CD4-positive, CD25-positive, alpha-beta regulatory T cell (primary cell): ENCODE measurements around the gene CDH11. TPM values are rescaled to one million over a fixed set of nuclear protein-coding genes. Genes with fewer than 3 reads are reported as not detected.

Experiments
- ATAC-seq, 2 donors: fragments of 150-1000 bp; cut with Tn5 transposase; one replicate each; pipeline ENCODE4 v1.10.0; 2021; ENCODE audit warnings: low read depth in 2 of 2, moderate number of reproducible peaks in 2 of 2, moderate library complexity in 1 of 2
- DNase-seq, 3 donors: peaks; one replicate each; pipeline versions ENCODE4 v3.0.0 to v3.0.0-alpha.2; 2012 to 2022; ENCODE audit warnings: mixed read lengths in 1 of 3
- H3K27ac ChIP-seq: one replicate; pipeline ENCODE4 v1.7.0; 2013; ENCODE audit warnings: mild to moderate bottlenecking, low read length; ENCODE audit not compliant: insufficient read depth, poor library complexity, severe bottlenecking
- H3K27me3 ChIP-seq: one replicate; pipeline ENCODE4 v1.7.0; 2013; ENCODE audit warnings: low read length; ENCODE audit not compliant: control insufficient read depth, insufficient read depth
- H3K36me3 ChIP-seq: one replicate; pipeline ENCODE4 v1.7.0; 2013; ENCODE audit warnings: mild to moderate bottlenecking, low read length, moderate library complexity; ENCODE audit not compliant: control insufficient read depth, insufficient read depth
- H3K4me1 ChIP-seq: 2 replicates; pipeline ENCODE4 v1.7.0; 2013; ENCODE audit warnings: mild to moderate bottlenecking, low read length; ENCODE audit not compliant: insufficient read depth, control insufficient read depth, poor library complexity, severe bottlenecking
- H3K4me3 ChIP-seq: one replicate; pipeline ENCODE4 v1.7.0; 2013; ENCODE audit warnings: low read depth, mild to moderate bottlenecking, low read length, moderate library complexity
- H3K9me3 ChIP-seq, 2 experiments: 1 replicate in 1 of 2; 2 replicates in 1 of 2; pipeline ENCODE4 v1.7.0; 2013; ENCODE audit warnings: low read length in 2 of 2, mild to moderate bottlenecking in 1 of 2, moderate library complexity in 1 of 2; ENCODE audit not compliant: control insufficient read depth in 2 of 2
- H3K27ac Mint-ChIP-seq, 3 donors: one replicate each; pipeline ENCODE4 v1.8.0; 2020 to 2022; ENCODE audit warnings: mild to moderate bottlenecking in 3 of 3, mixed read lengths in 3 of 3, moderate library complexity in 2 of 3
- H3K27me3 Mint-ChIP-seq: one replicate; pipeline ENCODE4 v1.8.0; 2022; ENCODE audit warnings: mild to moderate bottlenecking, mixed read lengths
- H3K36me3 Mint-ChIP-seq: one replicate; pipeline ENCODE4 v1.8.0; 2020; ENCODE audit warnings: mixed read lengths
- H3K4me1 Mint-ChIP-seq, 4 donors: one replicate each; pipeline ENCODE4 v1.8.0; 2020 to 2022; ENCODE audit warnings: mixed read lengths in 4 of 4, mild to moderate bottlenecking in 1 of 4
- H3K4me3 Mint-ChIP-seq, 4 donors: one replicate each; pipeline ENCODE4 v1.8.0; 2020 to 2022; ENCODE audit warnings: mild to moderate bottlenecking in 4 of 4, mixed read lengths in 4 of 4, moderate library complexity in 3 of 4
- H3K9me3 Mint-ChIP-seq, 7 donors: one replicate each; pipeline ENCODE4 v1.8.0; 2020 to 2022; ENCODE audit warnings: mixed read lengths in 7 of 7, mild to moderate bottlenecking in 3 of 7, moderate library complexity in 2 of 7
- polyA plus RNA-seq, 4 donors: library from polyadenylated mRNA; unstranded; fragments of 300-500 nt; fragmentation: Illumina TruSeq; gene quantifications; one replicate each; pipeline ENCODE4 v1.2.3, GENCODE V29; 2021
- total RNA-seq: library from RNA; stranded (reverse); gene quantifications from one replicate; pipeline ENCODE4 v1.2.3, GENCODE V29; 2022

Gene CDH11
- total and polyA plus RNA-seq, 5 donors from 2014 or later, result not detected

- DNase-seq (no peak), ATAC-seq (no peak)
- peaks cover 0 to 4% of the 10 kb centered on the region in 2 experiments for H3K9me3 ChIP-seq
- Mint-ChIP-seq H3K27me3 (no peaks in the 10 kb centered on the region), H3K9me3 (peaks cover 0 to 18% (median 9%) of the 10 kb centered on the region in 7 donors), H3K4me3 (no peak overlapping the region), H3K36me3 (no peaks in the 10 kb centered on the region), H3K4me1 (no peaks in the 10 kb centered on the region), H3K27ac (no peak overlapping the region)
- no peaks in the 10 kb centered on the region for H3K36me3 ChIP-seq
- H3K4me1 ChIP-seq, result no peaks in the 10 kb centered on the region
- no peak overlapping the region for H3K27ac ChIP-seq
- no peaks in the 10 kb centered on the region for H3K27me3 ChIP-seq
- no peak overlapping the region for H3K4me3 ChIP-seq
These were observed 67.4 kb downstream of the CDH11 start for GRCh38 chr16:65054457-65054856.

DNA sequence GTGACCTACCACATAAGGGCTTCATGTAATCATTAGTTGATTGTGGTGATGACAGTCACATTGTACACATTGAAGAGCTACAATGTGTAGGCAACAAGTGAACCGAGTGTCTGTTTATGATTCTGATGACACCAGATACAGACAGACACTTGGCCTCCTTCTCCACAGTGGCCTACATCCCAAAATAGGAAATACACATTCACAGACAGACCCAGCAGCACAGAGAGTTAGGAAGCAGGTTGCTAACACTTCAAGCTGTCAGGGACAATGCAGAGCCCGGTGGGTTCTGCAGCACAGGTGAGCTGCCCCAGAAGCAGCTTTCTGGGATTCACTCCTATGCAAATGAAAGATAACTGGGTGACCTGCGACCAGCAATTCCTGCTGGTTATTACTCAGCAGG is 72.2 kb downstream of the CDH11 start:
- Histone ChIP-seq H3K4me1 (no peaks in the 10 kb centered on the region), H3K27ac (no peak overlapping the region), H3K27me3 (no peaks in the 10 kb centered on the region), H3K4me3 (no peak overlapping the region), H3K36me3 (no peaks in the 10 kb centered on the region), H3K9me3 (peaks cover 0 to 4% of the 10 kb centered on the region in 2 experiments)
- no peaks in the 10 kb centered on the region for H3K4me1 Mint-ChIP-seq
- no peak overlapping the region for H3K27ac Mint-ChIP-seq
- no peaks in the 10 kb centered on the region for H3K36me3 Mint-ChIP-seq
- H3K27me3 Mint-ChIP-seq, result no peaks in the 10 kb centered on the region
- DNase-seq (no peak), ATAC-seq (no peak)
- H3K9me3 Mint-ChIP-seq, result peaks cover 2 to 22% (median 8%) of the 10 kb centered on the region in 7 donors
- H3K4me3 Mint-ChIP-seq, result no peak overlapping the region

- H3K4me1 Mint-ChIP-seq, result no peaks in the 10 kb centered on the region
- H3K9me3 Mint-ChIP-seq, result peaks cover 0 to 24% (median 7%) of the 10 kb centered on the region in 7 donors
- no peak overlapping the region for H3K27ac ChIP-seq
- H3K4me3 Mint-ChIP-seq, result no peak overlapping the region
- H3K27ac Mint-ChIP-seq, result no peak overlapping the region
- ATAC-seq, result no peak
- H3K36me3 Mint-ChIP-seq, result no peaks in the 10 kb centered on the region
- no peak for DNase-seq
- H3K4me1 ChIP-seq, result no peaks in the 10 kb centered on the region
- H3K27me3 Mint-ChIP-seq, result no peaks in the 10 kb centered on the region
- no peak overlapping the region for H3K4me3 ChIP-seq
- H3K9me3 ChIP-seq, result peaks cover 5 to 6% of the 10 kb centered on the region in 2 experiments
- no peaks in the 10 kb centered on the region for H3K36me3 ChIP-seq
- H3K27me3 ChIP-seq, result no peaks in the 10 kb centered on the region
These were observed 75.9 kb downstream of the CDH11 start for GRCh38 chr16:65045961-65046360.

- Mint-ChIP-seq H3K4me1 (no peaks in the 10 kb centered on the region), H3K27ac (no peak overlapping the region), H3K27me3 (no peaks in the 10 kb centered on the region), H3K9me3 (peaks cover 0 to 22% (median 6%) of the 10 kb centered on the region in 7 donors), H3K36me3 (no peaks in the 10 kb centered on the region), H3K4me3 (no peak overlapping the region)
- Histone ChIP-seq H3K4me1 (no peaks in the 10 kb centered on the region), H3K27me3 (no peaks in the 10 kb centered on the region), H3K4me3 (no peak overlapping the region), H3K27ac (no peak overlapping the region), H3K9me3 (peaks cover 5 to 6% of the 10 kb centered on the region in 2 experiments), H3K36me3 (no peaks in the 10 kb centered on the region)
- no peak for DNase-seq
- no peak for ATAC-seq
These were observed 77.0 kb downstream of the CDH11 start for GRCh38 chr16:65044873-65045272.

GRCh38 chr16:65044026-65044425 is 77.8 kb downstream of the CDH11 start:
- no peak overlapping the region for H3K27ac Mint-ChIP-seq
- no peak overlapping the region for H3K4me3 Mint-ChIP-seq
- Histone ChIP-seq H3K9me3 (peaks cover 5 to 6% of the 10 kb centered on the region in 2 experiments), H3K27ac (no peak overlapping the region), H3K4me1 (no peaks in the 10 kb centered on the region), H3K27me3 (no peaks in the 10 kb centered on the region), H3K36me3 (no peaks in the 10 kb centered on the region), H3K4me3 (no peak overlapping the region)
- no peaks in the 10 kb centered on the region for H3K27me3 Mint-ChIP-seq
- H3K36me3 Mint-ChIP-seq, result no peaks in the 10 kb centered on the region
- ATAC-seq (no peak), DNase-seq (no peak)
- no peaks in the 10 kb centered on the region for H3K4me1 Mint-ChIP-seq
- H3K9me3 Mint-ChIP-seq, result peaks cover 0 to 22% (median 5%) of the 10 kb centered on the region in 7 donors

DNA sequence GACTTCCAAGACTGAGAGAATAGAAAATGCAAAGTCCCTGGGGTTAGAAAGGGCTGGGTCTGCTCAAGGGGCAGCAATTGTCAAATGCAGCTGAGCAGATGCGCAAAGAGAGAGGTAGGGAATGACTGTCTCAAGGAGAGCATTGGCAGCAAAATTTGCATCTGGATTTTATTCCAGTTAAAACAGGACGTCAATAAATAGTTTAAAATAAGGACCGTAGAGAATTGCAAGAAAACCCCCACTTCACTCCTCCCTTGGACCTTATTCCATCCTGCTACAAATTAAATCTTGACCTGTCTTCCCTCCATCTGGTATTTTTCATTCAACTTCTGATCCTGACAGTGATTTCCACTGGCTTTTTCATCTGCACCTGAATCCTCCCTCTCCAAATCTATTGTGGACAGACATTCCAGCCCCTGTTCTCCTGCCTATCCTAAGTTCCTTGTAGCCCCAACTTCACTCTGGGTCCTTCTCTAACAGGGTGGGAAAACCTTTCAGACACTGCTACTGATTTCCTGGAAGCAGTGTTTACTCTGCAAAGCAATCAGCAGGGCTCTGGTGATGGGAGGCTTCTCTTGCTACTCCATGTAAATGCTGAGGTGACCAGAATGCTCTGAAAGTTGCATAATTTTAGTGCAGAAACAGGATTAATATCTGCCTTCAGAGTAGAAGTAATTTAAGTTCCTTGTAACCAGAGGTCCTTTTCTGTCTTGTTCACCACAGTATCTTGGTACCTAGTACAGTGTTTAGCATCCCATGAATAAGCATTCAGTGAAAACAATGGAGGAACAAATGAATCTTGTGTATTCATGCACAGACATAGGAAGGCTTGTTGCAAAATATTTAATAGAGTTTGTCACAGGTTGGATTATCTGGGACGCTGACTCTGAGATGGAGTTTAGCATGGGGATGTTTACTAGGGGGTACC is 79.2 kb downstream of the CDH11 start:
- H3K4me1 Mint-ChIP-seq, result no peaks in the 10 kb centered on the region
- Histone ChIP-seq H3K9me3 (peaks cover 5 to 6% of the 10 kb centered on the region in 2 experiments), H3K4me3 (no peak overlapping the region), H3K27me3 (no peaks in the 10 kb centered on the region), H3K36me3 (no peaks in the 10 kb centered on the region), H3K27ac (no peak overlapping the region), H3K4me1 (no peaks in the 10 kb centered on the region)
- H3K36me3 Mint-ChIP-seq, result no peaks in the 10 kb centered on the region
- DNase-seq (no peak), ATAC-seq (no peak)
- no peaks in the 10 kb centered on the region for H3K27me3 Mint-ChIP-seq
- peaks cover 0 to 19% (median 5%) of the 10 kb centered on the region in 7 donors for H3K9me3 Mint-ChIP-seq
- no peak overlapping the region for H3K27ac Mint-ChIP-seq
- no peak overlapping the region for H3K4me3 Mint-ChIP-seq

GRCh38 chr16:65041667-65042066 is 80.2 kb downstream of the CDH11 start:
- Histone ChIP-seq H3K36me3 (no peaks in the 10 kb centered on the region), H3K4me3 (no peak overlapping the region), H3K27me3 (no peaks in the 10 kb centered on the region), H3K4me1 (no peaks in the 10 kb centered on the region), H3K27ac (no peak overlapping the region), H3K9me3 (peaks cover 5 to 6% of the 10 kb centered on the region in 2 experiments)
- ATAC-seq (no peak), DNase-seq (no peak)
- Mint-ChIP-seq H3K4me1 (no peaks in the 10 kb centered on the region), H3K9me3 (peaks cover 0 to 18% (median 5%) of the 10 kb centered on the region in 7 donors), H3K27ac (no peak overlapping the region), H3K36me3 (no peaks in the 10 kb centered on the region), H3K27me3 (no peaks in the 10 kb centered on the region), H3K4me3 (no peak overlapping the region)

- H3K4me1 ChIP-seq, result no peaks in the 10 kb centered on the region
These were observed 83.8 kb downstream of the CDH11 start for GRCh38 chr16:65038100-65038499.

More at GRCh38 chr16:65038100-65038499, 83.8 kb downstream of the CDH11 start:
- peaks cover 1 to 15% (median 5%) of the 10 kb centered on the region in 7 donors for H3K9me3 Mint-ChIP-seq
- H3K27ac Mint-ChIP-seq, result no peak overlapping the region
- no peaks in the 10 kb centered on the region for H3K4me1 Mint-ChIP-seq
- Histone ChIP-seq H3K27ac (no peak overlapping the region), H3K9me3 (peaks cover 5 to 6% of the 10 kb centered on the region in 2 experiments), H3K27me3 (no peaks in the 10 kb centered on the region), H3K36me3 (no peaks in the 10 kb centered on the region), H3K4me3 (no peak overlapping the region)
- no peaks in the 10 kb centered on the region for H3K36me3 Mint-ChIP-seq
- ATAC-seq, result no peak
- no peak for DNase-seq
- H3K27me3 Mint-ChIP-seq, result no peaks in the 10 kb centered on the region
- no peak overlapping the region for H3K4me3 Mint-ChIP-seq
